BE2C (cell line): Measurements from ENCODE around the gene ATP8A1.

Experiments
- DNase-seq: peaks from one replicate; pipeline ENCODE4 v3.0.0-alpha.2; 2020
- H3K27me3 ChIP-seq: fragments of 250-450 bp; sonication (Bioruptor Pico); 2 replicates; pipeline ENCODE4 v1.5.1; 2020; ENCODE audit warnings: mild to moderate bottlenecking
- H3K36me3 ChIP-seq: fragments of 250-450 bp; sonication (Bioruptor Pico); 2 replicates; pipeline ENCODE4 v1.5.1; 2020; ENCODE audit warnings: mild to moderate bottlenecking
- H3K4me1 ChIP-seq: fragments of 250-450 bp; sonication (Bioruptor Pico); 2 replicates; pipeline ENCODE4 v1.5.1; 2020
- H3K4me3 ChIP-seq: 2 replicates; pipeline ENCODE4 v1.5.1; 2011; ENCODE audit warnings: low read depth, low read length
- H3K9me3 ChIP-seq: fragments of 250-450 bp; sonication (Bioruptor Pico); 2 replicates; pipeline ENCODE4 v1.5.1; 2020
- CTCF ChIP-seq: IDR thresholded peaks from 2 replicates; pipeline ENCODE4 v1.5.1; 2012; ENCODE audit warnings: mild to moderate bottlenecking, low read depth, low read length

Gene ATP8A1

GRCh38 chr4:42412251-42412650, 244.7 kb downstream of the ATP8A1 start:
- Histone ChIP-seq H3K36me3 (peaks cover 25% of the 10 kb centered on the region), H3K27me3 (no peaks in the 10 kb centered on the region), H3K4me1 (no peaks in the 10 kb centered on the region), H3K9me3 (no peaks in the 10 kb centered on the region), H3K4me3 (no peak overlapping the region)
- no peak for DNase-seq
- no peak for TF ChIP-seq CTCF

GRCh38 chr4:42411803-42412202, 245.1 kb downstream of the ATP8A1 start:
- Histone ChIP-seq H3K27me3 (no peaks in the 10 kb centered on the region), H3K4me3 (no peak overlapping the region), H3K4me1 (no peaks in the 10 kb centered on the region), H3K9me3 (no peaks in the 10 kb centered on the region), H3K36me3 (peaks cover 24% of the 10 kb centered on the region)
- DNase-seq, result no peak
- TF ChIP-seq CTCF, result no peak

- Histone ChIP-seq H3K9me3 (no peaks in the 10 kb centered on the region), H3K27me3 (no peaks in the 10 kb centered on the region), H3K4me3 (no peak overlapping the region), H3K4me1 (no peaks in the 10 kb centered on the region), H3K36me3 (peaks cover 23% of the 10 kb centered on the region)
- TF ChIP-seq CTCF, result no peak
- no peak for DNase-seq
These were observed 246.5 kb downstream of the ATP8A1 start for GRCh38 chr4:42410446-42410845.

GRCh38 chr4:42404001-42404400, 252.9 kb downstream of the ATP8A1 start:
- H3K36me3 ChIP-seq, result no peaks in the 10 kb centered on the region
- H3K4me3 ChIP-seq, result no peak overlapping the region
- no peaks in the 10 kb centered on the region for H3K9me3 ChIP-seq
- no peaks in the 10 kb centered on the region for H3K27me3 ChIP-seq
- peak; percentile 52 for TF ChIP-seq CTCF
- peaks cover 6% of the 10 kb centered on the region for H3K4me1 ChIP-seq
- no peak for DNase-seq

- peaks cover 6% of the 10 kb centered on the region for H3K4me1 ChIP-seq
- no peaks in the 10 kb centered on the region for H3K27me3 ChIP-seq
- DNase-seq, result peak; percentile 37
- no peaks in the 10 kb centered on the region for H3K9me3 ChIP-seq
- H3K36me3 ChIP-seq, result no peaks in the 10 kb centered on the region
- TF ChIP-seq CTCF, result peak; percentile 61
- H3K4me3 ChIP-seq, result peak overlapping the region; percentile 4; the same call in 1 of the 2 replicates
These were observed 255.7 kb downstream of the ATP8A1 start for GRCh38 chr4:42401171-42401570.

- no peak for DNase-seq
- H3K4me1 ChIP-seq, result peaks cover 6% of the 10 kb centered on the region
- no peaks in the 10 kb centered on the region for H3K36me3 ChIP-seq
- H3K9me3 ChIP-seq, result no peaks in the 10 kb centered on the region
- peak overlapping the region; percentile 21; the same call in 1 of the 2 replicates for H3K4me3 ChIP-seq
- no peaks in the 10 kb centered on the region for H3K27me3 ChIP-seq
- no peak for TF ChIP-seq CTCF
These were observed 257.5 kb downstream of the ATP8A1 start for GRCh38 chr4:42399393-42399792.
